GM12872 (cell line): Measurements from ENCODE around the gene LMNTD2.

Experiments
- TF ChIP-seq, protein P1 (sequence below): IDR thresholded peaks from 3 replicates; pipeline ENCODE4 v1.5.1; 2011; ENCODE audit warnings: low read depth, mild to moderate bottlenecking, low read length, moderate library complexity; ENCODE audit not compliant: insufficient read depth

LMNTD2 gene

DNA sequence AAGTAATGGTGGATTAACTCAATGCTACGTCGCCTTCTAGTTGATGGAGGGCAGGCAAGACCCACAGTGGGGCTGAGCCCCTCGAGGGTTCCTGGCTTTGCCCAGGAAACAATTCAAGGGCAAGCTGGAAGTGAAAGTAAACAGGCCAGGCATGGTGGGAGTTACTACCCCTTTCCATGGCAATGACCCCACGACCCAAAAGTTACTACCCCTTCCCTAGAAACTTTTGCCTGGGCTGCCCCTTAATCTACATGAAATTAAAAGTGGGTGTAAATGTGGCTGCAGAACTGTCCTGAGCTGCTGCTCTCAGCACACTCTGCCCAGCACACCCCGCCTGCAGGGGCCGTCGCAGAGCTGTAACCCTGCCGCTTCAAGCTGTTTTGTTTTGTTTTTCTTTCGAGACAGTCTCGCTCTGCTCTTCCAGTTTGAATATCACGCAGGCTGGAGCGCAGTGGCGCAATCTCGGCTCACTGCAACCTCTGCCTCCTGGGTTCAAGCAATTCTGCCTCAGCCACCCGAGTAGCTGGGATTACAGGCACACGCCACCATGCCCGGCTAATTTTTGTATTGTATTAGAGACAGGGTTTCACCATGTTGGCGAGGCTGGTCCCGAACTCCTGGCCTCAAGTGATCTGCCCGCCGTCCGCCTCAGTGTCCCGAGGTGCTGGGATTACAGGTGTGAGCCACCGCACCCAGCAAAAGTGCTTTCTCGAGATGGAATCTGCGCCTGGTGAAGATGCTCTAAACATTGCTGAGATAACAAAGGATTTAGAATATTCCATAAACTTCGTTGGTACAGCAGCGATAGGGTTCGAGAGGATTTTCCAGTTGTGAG, 47.6 kb downstream of the LMNTD2 start:
- TF ChIP-seq, protein P1, sequence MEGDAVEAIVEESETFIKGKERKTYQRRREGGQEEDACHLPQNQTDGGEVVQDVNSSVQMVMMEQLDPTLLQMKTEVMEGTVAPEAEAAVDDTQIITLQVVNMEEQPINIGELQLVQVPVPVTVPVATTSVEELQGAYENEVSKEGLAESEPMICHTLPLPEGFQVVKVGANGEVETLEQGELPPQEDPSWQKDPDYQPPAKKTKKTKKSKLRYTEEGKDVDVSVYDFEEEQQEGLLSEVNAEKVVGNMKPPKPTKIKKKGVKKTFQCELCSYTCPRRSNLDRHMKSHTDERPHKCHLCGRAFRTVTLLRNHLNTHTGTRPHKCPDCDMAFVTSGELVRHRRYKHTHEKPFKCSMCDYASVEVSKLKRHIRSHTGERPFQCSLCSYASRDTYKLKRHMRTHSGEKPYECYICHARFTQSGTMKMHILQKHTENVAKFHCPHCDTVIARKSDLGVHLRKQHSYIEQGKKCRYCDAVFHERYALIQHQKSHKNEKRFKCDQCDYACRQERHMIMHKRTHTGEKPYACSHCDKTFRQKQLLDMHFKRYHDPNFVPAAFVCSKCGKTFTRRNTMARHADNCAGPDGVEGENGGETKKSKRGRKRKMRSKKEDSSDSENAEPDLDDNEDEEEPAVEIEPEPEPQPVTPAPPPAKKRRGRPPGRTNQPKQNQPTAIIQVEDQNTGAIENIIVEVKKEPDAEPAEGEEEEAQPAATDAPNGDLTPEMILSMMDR, result no peak

DNA sequence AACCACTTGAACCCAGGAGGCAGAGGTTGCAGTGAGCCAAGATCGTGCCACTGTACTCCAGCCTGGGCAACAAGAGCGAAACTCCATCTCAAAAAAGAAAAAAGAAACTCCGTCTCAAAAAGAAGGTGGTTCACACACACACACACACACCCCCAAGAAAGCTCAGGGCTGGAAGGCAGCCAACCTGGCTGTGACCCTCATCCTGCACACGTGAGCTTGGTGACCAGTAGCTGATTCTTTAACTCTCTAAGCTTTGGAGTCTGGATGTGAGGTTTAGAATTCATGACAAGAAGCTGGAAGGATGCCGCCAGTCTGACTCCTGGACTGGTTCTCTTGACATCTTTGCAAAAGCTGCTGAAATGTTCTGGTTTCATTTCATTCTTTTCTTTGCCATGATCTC, 51.6 kb downstream of the LMNTD2 start:
- TF ChIP-seq, protein P1, result no peak

DNA sequence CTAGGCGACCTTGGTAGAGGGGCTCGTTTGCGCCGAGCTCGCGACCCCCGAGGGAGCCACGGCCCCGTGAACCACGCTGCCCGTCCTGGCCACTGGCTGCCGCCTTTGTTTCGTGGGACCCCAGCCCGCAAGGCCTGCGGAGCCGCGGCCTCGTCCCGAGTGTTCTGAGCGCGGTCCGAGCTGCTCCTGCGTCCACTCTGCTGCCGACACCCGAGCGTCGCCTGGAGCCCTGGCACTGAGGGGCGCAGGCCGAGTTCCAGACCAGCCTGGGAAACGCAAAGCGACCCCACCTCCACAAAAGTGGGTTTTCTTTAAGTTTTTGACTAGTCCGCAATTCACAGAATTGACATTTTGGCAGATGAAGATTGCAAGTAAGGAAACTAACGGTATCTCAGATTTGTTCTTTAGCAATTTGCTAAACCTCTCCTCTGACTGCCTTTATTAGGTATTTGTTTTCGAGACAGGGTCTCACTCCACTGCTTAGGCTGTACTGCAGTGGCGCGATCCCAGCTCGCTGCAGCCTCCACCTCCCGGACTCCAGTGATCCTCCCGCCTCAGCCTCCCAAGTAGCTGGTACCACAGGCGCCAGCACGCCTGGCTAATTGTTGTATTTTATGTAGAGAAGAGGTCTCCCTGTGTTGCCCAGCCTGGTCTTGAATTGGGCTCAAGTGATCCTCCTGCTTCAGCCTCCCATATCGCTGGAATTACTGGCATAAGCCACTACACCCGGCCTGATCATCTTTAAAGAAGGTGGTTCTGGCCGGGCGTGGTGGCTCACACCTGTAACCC, 52.6 kb downstream of the LMNTD2 start:
- TF ChIP-seq, protein P1, result no peak

DNA sequence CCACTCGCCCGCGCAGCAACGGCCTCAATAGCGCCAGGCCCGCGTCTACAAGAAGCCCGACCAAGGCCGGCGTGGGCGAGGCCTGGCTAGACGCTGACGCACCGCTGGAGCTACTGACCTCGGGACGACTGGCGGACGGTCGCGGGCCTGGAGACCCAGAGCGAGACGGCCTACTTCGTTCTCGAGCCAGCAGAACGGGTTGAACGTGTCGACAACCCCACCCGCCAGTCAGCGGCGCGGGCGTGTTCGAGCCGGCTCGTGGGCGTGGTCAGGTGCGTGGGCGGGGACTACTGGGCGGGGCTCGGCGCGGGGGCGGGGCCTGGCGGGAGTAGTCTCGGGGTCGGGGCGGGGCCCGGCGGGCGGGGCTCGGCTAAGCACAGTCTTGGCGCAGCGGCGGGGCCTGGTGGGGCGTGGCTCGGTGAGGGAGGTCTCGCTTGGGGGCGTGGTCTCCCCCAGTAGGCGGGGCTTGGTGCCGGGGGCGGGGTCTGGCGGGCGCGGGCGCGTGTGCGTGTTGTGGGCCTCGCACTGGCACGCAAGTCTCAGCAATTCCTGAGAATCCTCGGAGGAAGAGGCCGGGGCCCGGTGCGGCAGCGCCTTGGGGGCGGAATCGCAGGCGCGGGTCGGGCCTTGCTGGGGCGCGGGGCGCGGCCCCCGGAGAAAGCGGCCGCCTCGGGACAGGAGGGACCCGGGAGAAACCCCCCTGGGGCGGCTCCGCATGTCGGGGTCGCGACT, 53.4 kb downstream of the LMNTD2 start, which contains the start of gene RNH1:
TSS of gene RNH1 (minus strand) at position 248 of the 732 bp plus-strand sequence. CDS start 5,080 bp downstream, outside the sequence.
- TF ChIP-seq, protein P1, result no peak

DNA sequence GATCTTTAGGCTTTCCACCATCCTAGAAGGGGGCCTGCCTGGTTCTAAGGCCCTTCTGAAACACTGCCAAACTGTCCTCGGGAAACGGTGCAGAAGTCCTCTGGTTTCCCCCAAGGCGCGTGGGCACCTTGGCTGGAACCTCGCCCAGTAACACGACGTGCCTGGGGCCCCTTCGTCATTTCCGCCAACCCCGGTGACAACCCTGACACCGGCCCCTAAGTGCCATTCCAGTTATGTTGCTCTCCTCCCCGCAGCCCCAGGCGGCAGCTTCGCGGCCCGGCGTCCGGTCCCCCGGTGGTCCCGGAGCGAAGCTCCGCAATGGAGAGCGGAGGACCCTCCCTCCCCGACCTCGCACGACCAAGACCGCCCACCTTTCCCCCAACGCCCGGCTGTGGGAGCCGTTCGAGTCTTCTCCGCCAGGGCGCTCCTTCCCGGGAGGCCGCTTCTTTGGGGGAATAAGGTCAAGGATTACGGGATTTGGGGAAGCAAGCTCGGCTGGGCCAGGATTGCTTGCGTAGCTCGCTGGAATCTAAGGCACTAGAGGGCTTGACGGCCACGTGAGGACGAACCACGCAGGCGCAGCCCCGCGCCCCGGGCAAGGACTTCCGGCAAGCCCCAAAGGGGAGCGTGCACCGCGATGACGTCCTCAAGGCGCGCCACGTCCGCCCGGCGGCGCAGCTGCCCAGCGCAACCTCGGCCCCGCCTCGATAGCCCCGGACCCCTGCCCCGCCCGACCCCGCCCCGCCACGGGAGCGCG, 54.1 kb downstream of the LMNTD2 start:
- TF ChIP-seq, protein P1, result 0 out of 3 replicates have a peak, but pooled peaks have one; percentile 9

DNA sequence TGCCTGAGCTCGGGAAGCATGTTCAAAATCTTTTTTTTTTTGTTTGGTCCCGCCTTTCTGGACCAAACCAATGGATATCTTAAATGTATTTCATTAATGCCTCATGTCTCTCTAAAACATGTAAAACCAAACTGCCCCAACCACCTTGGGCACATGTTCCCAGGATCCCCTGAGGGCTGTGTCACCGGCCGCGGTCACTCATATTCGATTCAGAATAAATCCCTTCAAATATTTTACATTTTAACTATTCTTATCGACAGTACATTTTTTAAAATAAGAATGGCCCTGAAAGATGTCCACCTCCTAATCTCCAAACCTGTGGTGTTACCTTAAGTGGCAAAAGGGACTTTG, 55.6 kb downstream of the LMNTD2 start:
- TF ChIP-seq, protein P1, result no peak
